ENCODE data around the gene IRF2. TPM values are rescaled to one million over a fixed set of nuclear protein-coding genes. Genes with fewer than 3 reads are reported as not detected.

IRF2 gene
- total and polyA plus RNA-seq, 2 of the 8 experiments (the other 6 are each of a cell fraction or from before 2014, with no cell fraction given), result 13.8 to 17.0 TPM

DNA sequence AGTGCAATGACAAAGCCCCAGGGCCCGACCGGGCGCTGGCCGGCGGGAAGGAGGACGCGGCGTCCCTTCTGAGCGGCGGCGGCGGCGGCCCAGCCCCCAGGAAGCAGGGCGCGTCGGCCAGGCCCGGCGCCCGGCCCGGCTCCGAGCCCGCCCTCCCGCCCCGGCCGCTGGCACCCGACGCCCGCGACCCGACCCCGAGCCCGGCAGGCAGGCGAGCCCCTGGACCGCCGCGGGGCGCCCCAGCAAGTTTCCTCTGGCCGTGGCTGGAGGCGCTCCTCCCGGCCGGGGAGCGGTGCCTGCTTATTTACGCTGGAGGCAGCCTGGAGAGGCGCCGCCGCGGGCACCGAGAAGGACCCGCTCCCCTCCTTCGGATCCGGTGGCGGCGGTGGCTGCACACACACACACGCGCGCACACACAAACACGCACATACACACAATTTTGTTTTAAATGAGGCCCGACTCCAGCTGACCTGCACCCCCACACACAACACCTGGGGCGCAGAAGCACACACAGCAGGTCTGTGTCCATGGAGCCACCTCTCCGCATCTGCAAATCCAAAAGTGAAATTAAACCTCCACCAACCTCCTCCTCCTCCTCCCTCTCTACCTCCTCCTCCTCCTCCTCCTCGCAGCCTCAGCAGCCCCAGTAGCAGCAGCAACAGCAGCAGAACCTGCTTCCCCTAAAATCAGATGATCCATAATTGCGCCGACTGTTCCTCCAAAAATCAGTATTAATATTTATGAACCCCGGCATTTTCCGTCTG lies 669 bp downstream of the IRF2 start:
- Histone ChIP-seq H2AK5ac (ENCODE audit: low read depth, low read length) (no peak overlapping the region), H2BK20ac (ENCODE audit: low read length) (0 out of 2 replicates have a peak overlapping the region, but pooled peaks have one; percentile 27), H2BK5ac (ENCODE audit: low read depth, low read length) (peak overlapping the region; percentile 95), H3K27ac (ENCODE audit: low read depth, low read length) (peak overlapping the region; percentile 64; the same call in 1 of the 2 replicates), H3K4me3 (ENCODE audit: extremely low read depth in 1 of 4, insufficient read depth in 2 of 4, low read depth in 3 of 4, low read length in 4 of 4) (peak overlapping the region; percentile 65 to 93 (median 82)), H4K8ac (ENCODE audit: extremely low read depth, insufficient read depth, low read length) (peak overlapping the region; percentile 79), H2BK15ac (ENCODE audit: low read length) (no peak overlapping the region), H3K18ac (ENCODE audit: extremely low read depth, low read length) (peak overlapping the region; percentile 91), H3K79me2 (ENCODE audit: control insufficient read depth in 1 of 2, insufficient read depth in 2 of 2, low read length in 2 of 2) (peaks cover 0 to 56% of the 10 kb centered on the region in 2 experiments; a peak in 3 of 4 replicates), H2BK12ac (ENCODE audit: low read depth, low read length) (peak overlapping the region; percentile 82), H3K23me2 (ENCODE audit: low read depth, low read length) (peaks cover 17% of the 10 kb centered on the region), H3K56ac (replicated peaks; ENCODE audit: insufficient read length, low read depth, low read length) (peak overlapping the region; percentile 60), H3K79me1 (ENCODE audit: low read depth, low read length) (no peaks in the 10 kb centered on the region), H3K4ac (replicated peaks; ENCODE audit: insufficient read length, low read depth, low read length) (peak overlapping the region; percentile 88), H3K36me3 (ENCODE audit: control insufficient read depth in 2 of 4, insufficient read depth in 4 of 4, low read length in 3 of 4) (no peaks in the 10 kb centered on the region), H2BK120ac (replicated peaks; ENCODE audit: low read depth, low read length) (peak overlapping the region; percentile 61), H3K14ac (ENCODE audit: insufficient read length) (no peak overlapping the region), H3K23ac (ENCODE audit: insufficient read length) (no peak overlapping the region), H3K9ac (replicated peaks in 1 of 4; ENCODE audit: extremely low read depth in 1 of 4, low read depth in 3 of 4, low read length in 3 of 4) (peak overlapping the region; percentile 70 to 89 (median 78)), H3K27me3 (replicated peaks in 1 of 4; ENCODE audit: control insufficient read depth in 3 of 4, extremely low read depth in 1 of 4, insufficient read depth in 3 of 4, low read length in 3 of 4) (no peaks in the 10 kb centered on the region), H3K9me3 (ENCODE audit: insufficient read depth in 2 of 2, low read depth in 1 of 2, low read length in 1 of 2) (no peaks in the 10 kb centered on the region), H4K5ac (ENCODE audit: insufficient read length, low read depth, low read length) (peak overlapping the region; percentile 75), H4K20me1 (replicated peaks in 1 of 2; ENCODE audit: control insufficient read depth in 1 of 2, insufficient read depth in 2 of 2, low read length in 2 of 2) (peaks cover 0 to 8% of the 10 kb centered on the region in 2 experiments), H3K4me1 (replicated peaks in 1 of 4; ENCODE audit: control insufficient read depth in 3 of 4, insufficient read depth in 4 of 4, low read length in 3 of 4) (peaks cover 2 to 8% (median 3%) of the 10 kb centered on the region in 4 experiments; a peak in 6 of 7 replicates), H3K4me2 (ENCODE audit: insufficient read depth in 1 of 2, low read depth in 2 of 2, low read length in 2 of 2) (peak overlapping the region; percentile 82 to 93), H2AFZ (ENCODE audit: low read length) (0 out of 2 replicates have a peak overlapping the region, but pooled peaks have one; percentile 25), H4K91ac (replicated peaks; ENCODE audit: insufficient read length, low read length) (peak overlapping the region; percentile 75)
- FAIRE-seq, result no peak
- 1% methylated on average over 28 of the region's 65 CpGs; no CpG with 5 or more reads in 1 of the 2 experiments for WGBS, 2 experiments (ENCODE audit: extremely low coverage in 1 of 2, insufficient coverage in 1 of 2, insufficient read length in 1 of 2, insufficient replicate concordance in 2 of 2, low coverage in 1 of 2, low lambda C conversion rate in 2 of 2, missing lambda C conversion rate in 1 of 2)
- POLR2A ChIA-PET (ENCODE audit: partially characterized antibody), result interaction anchor here (0.8 to 1.5 kb wide), 5 partner anchors 8 to 260 kb away, joined by 3 to 5 read pairs (median 4); partner anchors contain the start of gene CENPU
- DNase-seq (ENCODE audit: low read depth in 1 of 2, low spot score in 2 of 2), result peak in 1 of 2 experiments; percentile 67
- TF ChIP-seq EGR1 (IDR thresholded peaks at IDR 0.05; ENCODE audit: borderline replicate concordance, low read depth, low read length) (no peak), PHF8 (conservative IDR thresholded peaks at IDR 0.05; ENCODE audit: low read depth, low read length) (peak; percentile 6; the same call in 1 of the 2 replicates), GABPA (IDR thresholded peaks at IDR 0.05; ENCODE audit: borderline replicate concordance, insufficient read depth, low read length) (no peak), SUZ12 (IDR thresholded peaks at IDR 0.05; ENCODE audit: low read length) (0 out of 2 replicates have a peak, but pooled peaks have one; percentile 5), KDM4A (IDR thresholded peaks at IDR 0.05; ENCODE audit: low read depth, low read length, severe bottlenecking) (peak; percentile 41), SIN3A (conservative IDR thresholded peaks at IDR 0.05 in 1 of 2, IDR thresholded peaks at IDR 0.05 in 1 of 2; ENCODE audit: low read depth in 1 of 2, low read length in 2 of 2) (peak in 1 of 2 experiments; percentile 53; a peak in 1 of 4 replicates)
- TF ChIP-seq, protein P1, sequence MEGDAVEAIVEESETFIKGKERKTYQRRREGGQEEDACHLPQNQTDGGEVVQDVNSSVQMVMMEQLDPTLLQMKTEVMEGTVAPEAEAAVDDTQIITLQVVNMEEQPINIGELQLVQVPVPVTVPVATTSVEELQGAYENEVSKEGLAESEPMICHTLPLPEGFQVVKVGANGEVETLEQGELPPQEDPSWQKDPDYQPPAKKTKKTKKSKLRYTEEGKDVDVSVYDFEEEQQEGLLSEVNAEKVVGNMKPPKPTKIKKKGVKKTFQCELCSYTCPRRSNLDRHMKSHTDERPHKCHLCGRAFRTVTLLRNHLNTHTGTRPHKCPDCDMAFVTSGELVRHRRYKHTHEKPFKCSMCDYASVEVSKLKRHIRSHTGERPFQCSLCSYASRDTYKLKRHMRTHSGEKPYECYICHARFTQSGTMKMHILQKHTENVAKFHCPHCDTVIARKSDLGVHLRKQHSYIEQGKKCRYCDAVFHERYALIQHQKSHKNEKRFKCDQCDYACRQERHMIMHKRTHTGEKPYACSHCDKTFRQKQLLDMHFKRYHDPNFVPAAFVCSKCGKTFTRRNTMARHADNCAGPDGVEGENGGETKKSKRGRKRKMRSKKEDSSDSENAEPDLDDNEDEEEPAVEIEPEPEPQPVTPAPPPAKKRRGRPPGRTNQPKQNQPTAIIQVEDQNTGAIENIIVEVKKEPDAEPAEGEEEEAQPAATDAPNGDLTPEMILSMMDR (IDR thresholded peaks at IDR 0.05; ENCODE audit: control extremely low read depth in 1 of 3, insufficient read depth in 1 of 3, low read depth in 1 of 3, low read length in 3 of 3), result 0 out of 4 replicates have a peak, but pooled peaks of 1 of the 3 experiments have one; percentile 0
- CTCF ChIA-PET (ENCODE audit: partially characterized antibody), result interaction anchor here (1.7 kb wide), 1 partner anchor 77 kb away, joined by 4 read pairs; no protein-coding TSS in a partner anchor
